Endothelial cell of umbilical vein (primary cell): ENCODE results near the gene GRIK1. TPM values are rescaled to one million over a fixed set of nuclear protein-coding genes. Genes with fewer than 3 reads are reported as not detected.

Experiments
- BruUV-seq: library from RNA; stranded (reverse); fragments of 400-500 nt; replicated peaks from 2 replicates; lab custom pipeline; 2021; lab: Mats Ljungman, UMichigan
- CTCF ChIA-PET: fragments of 300-600, 350-600 bp; sonication (Branson Sonifier 250); formaldehyde crosslinking; loops from one replicate; lab custom pipeline; 2021; ENCODE audit warnings: antibody characterized with exemption, inconsistent platforms; lab: Charles Lee
- POLR2A ChIA-PET: fragments of 300-600, 350-600 bp; sonication (Branson Sonifier 250); formaldehyde crosslinking; loops from one replicate; lab custom pipeline; 2021; ENCODE audit warnings: antibody characterized with exemption, inconsistent platforms; lab: Charles Lee
- DNase-seq: peaks from one replicate; pipeline ENCODE4 v3.0.0-alpha.2; 2011; ENCODE audit warnings: low read depth, low spot score
- FAIRE-seq: peaks from 2 replicates; lab custom pipeline; 2011; peaks lifted over from hg19 to GRCh38; lab: Jason Lieb, UNC
- H2AFZ ChIP-seq: 2 replicates; pipeline ENCODE4 v1.6.0; 2012; ENCODE audit warnings: low read depth, low read length, control low read depth, inconsistent platforms
- H3K27ac ChIP-seq: 2 replicates; pipeline ENCODE4 v1.5.1; 2011; ENCODE audit warnings: low read depth, mild to moderate bottlenecking, control low read depth, low read length, moderate library complexity; ENCODE audit not compliant: insufficient read depth
- H3K27me3 ChIP-seq, 2 experiments: 2 replicates each; pipeline versions ENCODE4 v1.6.0 to v1.6.1; 2011; ENCODE audit warnings: low read length in 2 of 2, mixed read lengths in 1 of 2; ENCODE audit not compliant: control insufficient read depth in 2 of 2, insufficient read depth in 2 of 2
- H3K36me3 ChIP-seq, 2 experiments: 2 replicates in 1 of 2; 3 replicates in 1 of 2; pipeline ENCODE4 v1.5.1; 2011; ENCODE audit warnings: low read length in 2 of 2, mild to moderate bottlenecking in 1 of 2, moderate library complexity in 1 of 2; ENCODE audit not compliant: control insufficient read depth in 2 of 2, insufficient read depth in 2 of 2; ENCODE audit errors: extremely low read depth in 1 of 2
- H3K4me1 ChIP-seq: 3 replicates; pipeline ENCODE4 v1.5.1; 2011; ENCODE audit warnings: mild to moderate bottlenecking, low read length; ENCODE audit not compliant: control insufficient read depth, insufficient read depth; ENCODE audit errors: extremely low read depth
- H3K4me2 ChIP-seq: 2 replicates; pipeline ENCODE4 v1.6.1; 2011; ENCODE audit warnings: low read length, control low read depth, mixed read lengths; ENCODE audit not compliant: insufficient read depth
- H3K4me3 ChIP-seq, 3 experiments: fragments of 200-600 bp in 1 of 3; sonication (generic), shearing (Covaris generic) in 1 of 3; replicated peaks in 1 of 3; 2 replicates each; pipeline ENCODE4 v1.5.1; 2011 to 2016; ENCODE audit warnings: control low read depth in 3 of 3, low read length in 3 of 3, mild to moderate bottlenecking in 2 of 3, inconsistent platforms in 1 of 3, low read depth in 1 of 3, moderate library complexity in 1 of 3; ENCODE audit not compliant: insufficient read depth in 1 of 3
- H3K79me2 ChIP-seq: 2 replicates; pipeline ENCODE4 v1.6.0; 2012; ENCODE audit warnings: low read length, inconsistent platforms; ENCODE audit not compliant: control insufficient read depth, insufficient read depth
- H3K9ac ChIP-seq: replicated peaks from 2 replicates; pipeline ENCODE3; 2011; ENCODE audit warnings: low read length, control low read depth; ENCODE audit not compliant: insufficient read depth; ENCODE audit errors: extremely low read depth
- H3K9me1 ChIP-seq: replicated peaks from 3 replicates; pipeline ENCODE4 v1.6.0; 2011; ENCODE audit warnings: mild to moderate bottlenecking, low read length; ENCODE audit not compliant: control insufficient read depth, insufficient read depth; ENCODE audit errors: extremely low read depth
- H3K9me3 ChIP-seq: replicated peaks from 2 replicates; pipeline ENCODE4 v1.5.1; 2012; ENCODE audit warnings: low read length, inconsistent platforms; ENCODE audit not compliant: control insufficient read depth, insufficient read depth
- H4K20me1 ChIP-seq: replicated peaks from 2 replicates; pipeline ENCODE3; 2011; ENCODE audit warnings: mild to moderate bottlenecking, low read length; ENCODE audit not compliant: control insufficient read depth, insufficient read depth; ENCODE audit errors: extremely low read depth
- EZH2 ChIP-seq: IDR thresholded peaks from 2 replicates; pipeline ENCODE4 v1.6.1; 2012; ENCODE audit warnings: borderline replicate concordance, low read depth, mild to moderate bottlenecking, moderate library complexity, low read length, inconsistent platforms; ENCODE audit not compliant: severe bottlenecking
- FOS ChIP-seq: IDR thresholded peaks from 2 replicates; pipeline ENCODE4 v1.6.1; 2011; ENCODE audit warnings: mild to moderate bottlenecking, low read length, moderate library complexity, borderline replicate concordance; ENCODE audit not compliant: insufficient read depth
- GATA2 ChIP-seq: IDR thresholded peaks from 2 replicates; pipeline ENCODE4 v1.7.0; 2011; ENCODE audit warnings: low read depth, mild to moderate bottlenecking, moderate library complexity, mixed read lengths, low read length; ENCODE audit not compliant: insufficient read length, insufficient read depth
- JUN ChIP-seq: IDR thresholded peaks from 2 replicates; pipeline ENCODE4 v1.6.1; 2011; ENCODE audit warnings: borderline replicate concordance, low read depth; ENCODE audit not compliant: insufficient read length, insufficient read depth
- MYC ChIP-seq: IDR thresholded peaks from one replicate; pipeline ENCODE4 v1.6.1; 2011; ENCODE audit warnings: mild to moderate bottlenecking, low read depth, low read length
- POLR2A ChIP-seq: IDR thresholded peaks from 2 replicates; pipeline ENCODE4 v1.6.1; 2012; ENCODE audit warnings: low read depth, mild to moderate bottlenecking, control low read depth, low read length
- POLR2AphosphoS5 ChIP-seq: IDR thresholded peaks from 2 replicates; pipeline ENCODE4 v1.6.1; 2012; ENCODE audit warnings: low read depth, mild to moderate bottlenecking, control low read depth, low read length, moderate library complexity; ENCODE audit not compliant: insufficient read depth
- dilution Hi-C: fragments of 300-500 bp; cut with MboI; formaldehyde crosslinking; loops from one replicate; pipeline ENCODE4 v1.15.0; 2019; ENCODE audit warnings: low sequenced_read_pairs; ENCODE audit not compliant: extremely low pct_ligation_motif_present
- intact Hi-C: fragments of 100-400 bp; cut with micrococcal nuclease; formaldehyde crosslinking; loops from one replicate; pipeline ENCODE4 v1.10.0; 2022
- polyA plus RNA-seq, 4 experiments: library from polyadenylated mRNA; depleted of rRNA in 3 of 4; stranded (reverse) in 3 of 4; unstranded in 1 of 4; fragments of >200 nt; gene quantifications; 2 replicates each; pipeline versions ENCODE4 v1.2.1 to v1.2.3, GENCODE V29; 2011 to 2012; ENCODE audit warnings: missing spikeins in 1 of 4
- total RNA-seq: library from RNA; stranded (reverse); gene quantifications from 2 replicates; pipeline ENCODE4 v1.2.3, GENCODE V29; 2021
- TF ChIP-seq, protein P1 (sequence below), 2 donors: IDR thresholded peaks; 1 replicate in 1 of 2; 2 replicates in 1 of 2; pipeline ENCODE4 v1.5.1; 2011; ENCODE audit warnings: low read length in 2 of 2, mild to moderate bottlenecking in 2 of 2, moderate library complexity in 2 of 2, control low read depth in 1 of 2, inconsistent platforms in 1 of 2, low read depth in 1 of 2; ENCODE audit not compliant: insufficient read depth in 1 of 2; ENCODE audit errors: extremely low read depth in 1 of 2
- TF ChIP-seq, protein P2 (sequence below): IDR thresholded peaks from 2 replicates; pipeline ENCODE4 v1.6.1; 2011; ENCODE audit not compliant: insufficient read depth, insufficient read length

The GRIK1 gene
- total and polyA plus RNA-seq, 2 donors (not counting 3 experiments of a cell fraction or from before 2014, with no cell fraction given), result not detected

DNA sequence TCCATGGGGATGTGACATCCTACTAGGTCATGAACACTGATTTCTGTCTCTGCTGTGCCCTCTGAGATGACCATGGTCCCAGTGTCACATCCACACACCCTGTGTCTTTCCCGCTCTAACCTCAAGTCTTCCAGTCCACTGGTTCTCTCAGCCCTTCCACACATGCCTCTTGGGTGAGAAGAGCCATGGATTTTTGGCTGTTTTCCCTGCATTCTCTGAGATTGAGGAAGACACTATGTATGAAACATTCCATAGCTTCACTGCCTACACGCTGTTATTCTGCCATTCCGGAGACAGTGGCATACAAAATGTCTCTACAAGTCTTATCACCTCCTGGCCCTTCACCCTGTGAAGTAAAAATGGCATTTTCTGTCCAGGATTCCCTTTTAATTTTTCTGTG, 393.7 kb downstream of the GRIK1 start:
- Histone ChIP-seq H3K4me2 (no peak overlapping the region), H3K9me1 (no peaks in the 10 kb centered on the region), H3K27ac (no peak overlapping the region), H2AFZ (no peak overlapping the region), H4K20me1 (no peaks in the 10 kb centered on the region), H3K9ac (no peak overlapping the region), H3K79me2 (no peaks in the 10 kb centered on the region), H3K36me3 (no peaks in the 10 kb centered on the region), H3K4me3 (no peak overlapping the region), H3K4me1 (no peaks in the 10 kb centered on the region), H3K27me3 (no peaks in the 10 kb centered on the region), H3K9me3 (no peaks in the 10 kb centered on the region)
- DNase-seq (no peak), FAIRE-seq (no peak)
- TF ChIP-seq, protein P1, sequence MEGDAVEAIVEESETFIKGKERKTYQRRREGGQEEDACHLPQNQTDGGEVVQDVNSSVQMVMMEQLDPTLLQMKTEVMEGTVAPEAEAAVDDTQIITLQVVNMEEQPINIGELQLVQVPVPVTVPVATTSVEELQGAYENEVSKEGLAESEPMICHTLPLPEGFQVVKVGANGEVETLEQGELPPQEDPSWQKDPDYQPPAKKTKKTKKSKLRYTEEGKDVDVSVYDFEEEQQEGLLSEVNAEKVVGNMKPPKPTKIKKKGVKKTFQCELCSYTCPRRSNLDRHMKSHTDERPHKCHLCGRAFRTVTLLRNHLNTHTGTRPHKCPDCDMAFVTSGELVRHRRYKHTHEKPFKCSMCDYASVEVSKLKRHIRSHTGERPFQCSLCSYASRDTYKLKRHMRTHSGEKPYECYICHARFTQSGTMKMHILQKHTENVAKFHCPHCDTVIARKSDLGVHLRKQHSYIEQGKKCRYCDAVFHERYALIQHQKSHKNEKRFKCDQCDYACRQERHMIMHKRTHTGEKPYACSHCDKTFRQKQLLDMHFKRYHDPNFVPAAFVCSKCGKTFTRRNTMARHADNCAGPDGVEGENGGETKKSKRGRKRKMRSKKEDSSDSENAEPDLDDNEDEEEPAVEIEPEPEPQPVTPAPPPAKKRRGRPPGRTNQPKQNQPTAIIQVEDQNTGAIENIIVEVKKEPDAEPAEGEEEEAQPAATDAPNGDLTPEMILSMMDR (IDR thresholded peaks at IDR 0.05; ENCODE audit: extremely low read depth in 1 of 2, insufficient read depth in 1 of 2, low read depth in 1 of 2, low read length in 2 of 2), result no peak
- TF ChIP-seq POLR2A (no peak), GATA2 (no peak), EZH2 (no peak), MYC (no peak), FOS (no peak), POLR2AphosphoS5 (no peak), JUN (no peak)
- TF ChIP-seq, protein P2, sequence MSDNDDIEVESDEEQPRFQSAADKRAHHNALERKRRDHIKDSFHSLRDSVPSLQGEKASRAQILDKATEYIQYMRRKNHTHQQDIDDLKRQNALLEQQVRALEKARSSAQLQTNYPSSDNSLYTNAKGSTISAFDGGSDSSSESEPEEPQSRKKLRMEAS, result no peak
- ChIA-PET POLR2A (no interaction called here), CTCF (no interaction called here)
- BruUV-seq, result no TSS peak
- dilution Hi-C loops, result no loop called here
- intact Hi-C loops, result no loop called here
